GM06990 (cell line): ENCODE measurements around the gene LRRC45.

Experiments used
- DNase-seq: peaks from one replicate; pipeline ENCODE4 v3.0.0-alpha.2; 2011; ENCODE audit not compliant: insufficient read length; ENCODE audit errors: extremely low read depth
- H3K27me3 ChIP-seq: replicated peaks from 2 replicates; pipeline ENCODE4 v1.6.0; 2011; ENCODE audit warnings: low read length; ENCODE audit not compliant: control insufficient read depth, insufficient read depth
- H3K36me3 ChIP-seq: 2 replicates; pipeline ENCODE4 v1.5.1; 2011; ENCODE audit warnings: low read length; ENCODE audit not compliant: control insufficient read depth, insufficient read depth
- H3K4me3 ChIP-seq: replicated peaks from 2 replicates; pipeline ENCODE4 v1.5.1; 2011; ENCODE audit warnings: low read depth, mild to moderate bottlenecking, control low read depth, low read length
- TF ChIP-seq, protein P1 (sequence below): IDR thresholded peaks from 2 replicates; pipeline ENCODE4 v1.5.1; 2011; ENCODE audit warnings: low read length, control low read depth, mild to moderate bottlenecking, inconsistent platforms; ENCODE audit not compliant: insufficient read depth, poor library complexity, severe bottlenecking

LRRC45 gene

DNA sequence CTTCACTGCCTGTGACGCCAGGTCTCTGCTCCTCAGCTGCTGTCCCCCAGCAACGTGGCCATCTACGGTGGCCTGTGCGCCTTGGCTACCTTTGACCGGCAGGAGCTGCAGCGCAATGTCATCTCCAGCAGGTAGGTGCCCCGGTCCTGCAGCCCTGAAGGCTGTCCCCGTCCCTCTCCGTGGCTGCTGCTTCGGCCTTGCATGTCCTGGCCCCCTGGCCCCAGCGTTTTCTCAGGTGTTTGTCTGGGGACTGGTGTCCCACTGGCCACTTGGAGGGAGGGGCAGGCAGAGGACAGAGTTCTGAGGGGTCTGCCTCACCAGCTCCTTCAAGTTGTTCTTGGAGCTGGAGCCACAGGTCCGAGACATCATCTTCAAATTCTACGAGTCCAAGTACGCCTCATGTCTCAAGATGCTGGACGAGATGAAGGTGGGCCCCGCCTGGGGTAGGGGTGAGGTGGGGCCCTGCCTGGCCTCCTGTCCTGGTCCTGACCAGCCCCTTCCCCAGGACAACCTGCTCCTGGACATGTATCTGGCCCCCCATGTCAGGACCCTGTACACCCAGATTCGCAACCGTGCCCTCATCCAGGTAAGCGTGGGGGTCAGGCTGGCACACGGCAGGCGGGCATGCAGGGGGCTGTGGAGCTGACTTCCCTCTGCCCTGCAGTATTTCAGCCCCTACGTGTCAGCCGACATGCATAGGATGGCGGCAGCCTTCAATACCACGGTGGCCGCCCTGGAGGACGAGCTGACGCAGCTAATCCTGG is 33.0 kb downstream of the LRRC45 start:
- Histone ChIP-seq H3K4me3 (no peak overlapping the region), H3K27me3 (no peaks in the 10 kb centered on the region), H3K36me3 (peaks cover 42% of the 10 kb centered on the region)
- DNase-seq = peak; percentile 18
- TF ChIP-seq, protein P1, sequence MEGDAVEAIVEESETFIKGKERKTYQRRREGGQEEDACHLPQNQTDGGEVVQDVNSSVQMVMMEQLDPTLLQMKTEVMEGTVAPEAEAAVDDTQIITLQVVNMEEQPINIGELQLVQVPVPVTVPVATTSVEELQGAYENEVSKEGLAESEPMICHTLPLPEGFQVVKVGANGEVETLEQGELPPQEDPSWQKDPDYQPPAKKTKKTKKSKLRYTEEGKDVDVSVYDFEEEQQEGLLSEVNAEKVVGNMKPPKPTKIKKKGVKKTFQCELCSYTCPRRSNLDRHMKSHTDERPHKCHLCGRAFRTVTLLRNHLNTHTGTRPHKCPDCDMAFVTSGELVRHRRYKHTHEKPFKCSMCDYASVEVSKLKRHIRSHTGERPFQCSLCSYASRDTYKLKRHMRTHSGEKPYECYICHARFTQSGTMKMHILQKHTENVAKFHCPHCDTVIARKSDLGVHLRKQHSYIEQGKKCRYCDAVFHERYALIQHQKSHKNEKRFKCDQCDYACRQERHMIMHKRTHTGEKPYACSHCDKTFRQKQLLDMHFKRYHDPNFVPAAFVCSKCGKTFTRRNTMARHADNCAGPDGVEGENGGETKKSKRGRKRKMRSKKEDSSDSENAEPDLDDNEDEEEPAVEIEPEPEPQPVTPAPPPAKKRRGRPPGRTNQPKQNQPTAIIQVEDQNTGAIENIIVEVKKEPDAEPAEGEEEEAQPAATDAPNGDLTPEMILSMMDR = no peak

DNA sequence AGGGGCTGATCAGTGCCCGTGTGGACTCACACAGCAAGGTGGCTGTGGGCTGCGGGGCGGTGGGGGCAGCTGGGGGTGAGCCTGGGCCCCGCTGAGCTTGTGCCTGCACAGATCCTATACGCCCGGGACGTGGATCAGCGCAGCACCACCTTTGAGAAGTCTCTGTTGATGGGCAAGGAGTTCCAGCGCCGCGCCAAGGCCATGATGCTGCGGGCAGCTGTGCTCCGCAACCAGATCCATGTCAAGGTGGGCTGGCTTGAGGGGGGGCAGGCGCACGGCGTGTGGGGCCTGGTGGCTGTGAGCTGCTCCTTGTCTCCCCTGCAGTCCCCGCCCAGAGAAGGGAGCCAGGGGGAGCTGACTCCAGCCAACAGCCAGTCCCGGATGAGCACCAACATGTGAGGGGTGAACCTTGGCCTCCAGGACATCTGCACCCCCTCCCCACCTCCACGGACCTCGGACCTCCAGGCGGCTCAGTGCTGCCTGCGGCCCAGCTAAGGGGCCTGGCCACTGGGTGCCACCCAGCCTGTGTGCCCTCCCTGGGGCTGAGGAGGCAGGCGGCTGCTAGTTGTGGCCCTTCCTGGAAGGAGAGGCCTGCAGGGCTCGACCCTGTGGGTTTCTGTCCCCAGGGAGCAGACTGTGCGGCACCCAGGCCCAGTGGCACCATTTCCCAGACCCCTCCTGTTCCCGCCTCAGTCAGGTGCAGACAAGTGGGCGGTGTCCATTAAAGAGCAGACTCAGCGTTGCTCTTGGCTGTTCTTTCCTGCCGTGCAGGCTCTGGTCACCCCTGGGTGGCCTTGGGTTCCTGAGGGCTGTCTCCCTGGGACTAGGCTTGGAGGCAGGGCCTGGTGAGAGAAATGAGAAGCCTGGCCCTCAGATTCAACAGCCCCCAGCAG is 33.9 kb downstream of the LRRC45 start:
- Histone ChIP-seq H3K27me3 (no peaks in the 10 kb centered on the region), H3K36me3 (peaks cover 46% of the 10 kb centered on the region), H3K4me3 (no peak overlapping the region)
- peak; percentile 20 for DNase-seq
- TF ChIP-seq, protein P1 = no peak

DNA sequence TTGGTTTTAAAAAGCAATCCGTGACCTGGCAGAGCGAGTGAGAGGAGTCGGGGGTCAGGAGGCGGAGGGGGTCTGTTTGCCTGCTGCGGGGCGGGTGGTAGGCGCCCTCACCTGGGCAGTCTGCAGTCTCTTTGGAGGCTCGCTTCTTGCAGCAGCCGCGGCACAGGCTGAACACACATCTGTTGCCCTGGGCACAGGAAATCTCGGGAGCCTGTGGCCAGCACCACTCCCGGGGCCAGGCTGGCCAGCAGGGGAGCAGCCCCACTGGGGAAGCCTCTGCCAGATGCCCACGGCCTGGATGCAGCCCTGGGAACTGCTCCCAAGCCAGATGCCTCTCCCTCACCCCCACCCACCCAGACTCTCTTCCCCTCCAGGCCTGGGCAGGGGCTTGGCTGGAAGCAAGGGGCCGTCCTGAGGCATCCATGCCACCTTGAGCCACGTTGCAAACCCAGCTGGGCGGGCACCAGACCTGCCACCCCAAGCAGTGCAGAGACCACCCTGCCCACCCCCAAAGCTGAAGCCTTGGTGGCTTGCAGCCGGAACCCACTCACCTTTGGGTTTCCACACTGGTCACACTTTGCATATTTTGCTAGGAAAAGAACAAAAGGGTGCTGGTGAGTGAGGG is 35.2 kb downstream of the LRRC45 start:
- no peak overlapping the region for H3K4me3 ChIP-seq
- H3K27me3 ChIP-seq = no peaks in the 10 kb centered on the region
- TF ChIP-seq, protein P1 = no peak
- peak; percentile 12 for DNase-seq
- peaks cover 55% of the 10 kb centered on the region for H3K36me3 ChIP-seq

DNA sequence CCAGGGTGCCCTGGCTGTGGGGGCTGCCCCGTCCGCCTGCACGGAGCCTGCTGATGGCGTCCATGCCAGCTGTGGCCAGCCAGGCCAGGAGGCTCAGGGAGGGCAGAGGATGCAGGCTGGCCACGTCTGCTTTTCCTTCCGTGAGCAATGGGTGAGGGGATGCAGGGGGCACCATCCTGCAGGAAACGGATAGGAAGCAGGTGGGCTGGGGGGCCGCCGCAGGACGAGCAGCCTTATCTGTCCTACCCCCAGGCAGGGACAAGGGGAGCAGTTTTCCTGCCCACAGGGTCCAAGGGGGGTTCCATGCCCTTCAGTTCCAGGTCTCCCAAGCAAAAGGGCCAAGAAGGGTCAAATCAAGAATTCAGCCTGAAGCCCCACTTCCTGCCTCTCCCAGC is 35.7 kb downstream of the LRRC45 start:
- H3K27me3 ChIP-seq = no peaks in the 10 kb centered on the region
- TF ChIP-seq, protein P1 = no peak
- no peak overlapping the region for H3K4me3 ChIP-seq
- DNase-seq = peak; percentile 8
- H3K36me3 ChIP-seq = peaks cover 56% of the 10 kb centered on the region

DNA sequence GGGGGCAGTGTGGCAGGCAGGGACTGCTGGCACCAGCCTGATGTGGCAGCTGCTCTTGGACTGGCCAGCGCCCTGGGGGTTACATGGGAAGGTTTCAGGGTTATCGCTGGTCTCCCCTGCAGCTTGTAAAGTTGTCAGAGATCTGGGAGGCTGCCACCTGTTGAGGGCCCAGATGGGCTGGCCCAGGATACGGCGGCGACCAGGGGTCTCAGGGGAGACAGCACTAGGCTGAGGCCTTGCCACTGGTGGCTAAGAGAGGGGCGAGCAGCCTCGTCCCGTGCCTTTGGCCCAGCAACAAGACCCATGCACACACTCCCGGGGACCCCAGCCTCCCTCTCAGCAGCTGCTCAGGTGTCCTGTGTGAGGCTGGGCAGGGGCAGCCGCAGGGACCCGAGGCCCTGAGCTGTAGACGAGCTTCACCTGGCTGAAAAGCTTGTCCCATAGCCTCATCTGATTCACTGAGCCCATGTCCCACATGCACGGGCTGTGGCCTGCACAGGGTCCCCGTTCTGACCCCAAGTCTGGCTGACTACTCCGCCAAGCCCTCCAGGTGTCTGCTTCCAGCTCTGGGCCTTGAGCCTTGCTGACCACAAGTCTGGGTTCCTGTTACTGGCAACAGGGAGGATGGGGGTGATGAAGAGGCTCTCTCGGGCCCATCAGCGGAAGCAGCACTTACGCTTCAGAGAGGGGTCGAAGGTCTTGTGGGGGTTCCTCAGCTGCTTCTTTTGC is 36.3 kb downstream of the LRRC45 start:
- DNase-seq = peak; percentile 22
- no peaks in the 10 kb centered on the region for H3K27me3 ChIP-seq
- H3K36me3 ChIP-seq = peaks cover 54% of the 10 kb centered on the region
- TF ChIP-seq, protein P1 = no peak
- H3K4me3 ChIP-seq = no peak overlapping the region
